ACHN (cell line): ENCODE measurements around the gene PNPLA1.

Source experiments
- DNase-seq: peaks from one replicate; pipeline ENCODE4 v3.0.0-alpha.2; 2015
- in situ Hi-C: cut with HindIII; loops from 2 replicates; pipeline ENCODE4 v1.10.0; 2017; ENCODE audit warnings: low sequenced_read_pairs, low pct_ligation_motif_present, low pct_unique_long_range_greater_than_20kb

The PNPLA1 gene

GRCh38 chr6:36244641-36245280 is 25.1 kb upstream of the PNPLA1 start:
- in situ Hi-C loops = no loop called here
- DNase-seq = peak; percentile 1

GRCh38 chr6:36245572-36246061 is 24.2 kb upstream of the PNPLA1 start:
- in situ Hi-C loops = no loop called here
- DNase-seq = no peak

DNA sequence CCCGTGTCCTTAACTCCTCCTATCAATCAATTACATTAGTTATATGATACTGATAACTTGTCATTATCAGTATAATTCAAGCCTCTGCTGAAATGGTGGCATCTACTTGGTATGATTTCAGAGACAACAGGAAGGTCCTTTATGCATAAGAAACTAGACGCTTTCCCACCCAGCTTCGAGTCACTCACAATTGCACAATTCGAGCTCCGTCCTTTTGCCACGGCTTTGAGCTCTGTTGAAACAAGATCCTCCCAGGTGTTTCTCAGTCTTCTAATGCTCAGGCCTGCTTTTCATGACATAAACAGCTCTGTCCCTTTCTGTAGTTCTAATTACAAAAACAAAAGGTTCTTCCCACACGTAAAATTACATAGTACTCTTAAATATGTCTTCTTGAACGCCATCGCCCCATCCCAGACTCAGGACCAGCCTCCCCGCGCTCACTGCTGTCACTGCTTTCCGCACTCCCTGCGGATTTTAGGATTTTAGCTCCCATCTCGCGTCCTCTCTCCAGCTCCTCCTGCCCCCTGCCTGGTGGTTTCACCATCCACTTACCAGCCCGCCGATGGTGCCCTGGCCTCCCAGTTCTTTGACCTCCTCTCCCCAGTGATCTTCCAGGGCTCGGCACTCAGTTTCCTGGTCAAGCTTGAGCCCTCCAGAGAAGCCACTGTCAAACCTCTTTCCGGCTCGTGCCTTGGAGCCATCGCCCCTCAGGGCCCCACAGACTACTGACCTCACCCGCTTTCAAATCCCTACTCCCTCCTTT is 23.2 kb upstream of the PNPLA1 start:
- DNase-seq = no peak
- in situ Hi-C loops = no loop called here

DNA sequence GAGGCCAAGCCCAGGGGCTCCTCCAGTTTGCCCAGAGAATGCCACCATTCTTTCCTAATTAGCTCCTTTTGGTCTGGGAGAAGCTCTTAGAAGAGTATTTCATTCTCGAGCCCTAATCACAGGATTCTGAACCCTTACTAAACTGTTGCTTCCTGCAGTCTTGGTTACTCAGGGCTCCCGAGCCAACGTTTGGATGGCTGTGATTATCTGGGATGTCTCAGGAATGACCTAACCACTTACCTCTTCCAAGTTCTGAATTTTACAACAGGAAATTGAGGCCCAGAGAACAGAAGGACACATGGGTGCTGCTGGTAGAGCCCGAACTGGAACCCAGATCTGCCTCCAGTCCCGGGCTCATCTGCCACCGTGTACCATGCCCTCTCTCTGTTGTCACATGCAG is 22.2 kb upstream of the PNPLA1 start:
- DNase-seq = no peak

DNA sequence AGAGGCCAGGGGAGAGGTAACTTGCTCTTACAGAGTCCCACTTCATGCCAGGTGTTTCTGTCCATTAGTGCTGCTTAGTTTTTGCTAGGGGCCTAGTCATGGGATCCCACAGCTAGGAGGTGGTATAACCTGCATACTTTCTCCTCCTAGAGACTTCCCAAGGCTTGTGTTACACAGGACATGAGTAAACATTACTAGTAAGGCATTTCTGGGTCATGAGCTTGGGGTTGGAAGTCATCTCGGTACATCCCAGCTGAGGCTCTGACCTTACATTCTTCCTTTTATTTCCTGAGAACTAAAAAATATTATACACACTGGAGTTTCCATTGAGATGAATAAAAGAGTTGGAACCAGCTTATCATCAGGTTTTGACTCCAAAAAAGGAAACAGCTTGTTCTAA is 20.9 kb upstream of the PNPLA1 start:
- in situ Hi-C loops = no loop called here
- no peak for DNase-seq

More for the DNA sequence above, 22.2 kb upstream of the PNPLA1 start:
- in situ Hi-C loops = no loop called here

DNA sequence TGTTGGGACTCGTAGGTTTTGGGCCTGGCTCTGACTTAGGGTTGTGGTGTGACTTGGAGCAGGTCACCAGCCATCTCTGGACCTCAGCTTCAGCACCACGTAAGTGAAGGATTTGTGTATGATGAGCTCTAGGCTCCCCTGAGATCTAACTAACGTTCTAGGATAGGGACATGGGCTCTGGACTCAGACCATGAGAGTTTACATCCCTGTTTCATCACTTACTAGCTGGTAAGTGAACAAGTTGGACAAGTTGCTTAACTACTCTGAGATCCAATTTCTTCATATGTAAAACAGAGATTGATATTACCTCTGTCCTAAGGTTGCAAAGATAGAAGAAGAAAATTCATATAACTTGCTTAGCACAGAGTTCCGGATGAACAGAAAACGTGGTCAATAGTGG is 20.3 kb upstream of the PNPLA1 start:
- in situ Hi-C loops = no loop called here
- no peak for DNase-seq

DNA sequence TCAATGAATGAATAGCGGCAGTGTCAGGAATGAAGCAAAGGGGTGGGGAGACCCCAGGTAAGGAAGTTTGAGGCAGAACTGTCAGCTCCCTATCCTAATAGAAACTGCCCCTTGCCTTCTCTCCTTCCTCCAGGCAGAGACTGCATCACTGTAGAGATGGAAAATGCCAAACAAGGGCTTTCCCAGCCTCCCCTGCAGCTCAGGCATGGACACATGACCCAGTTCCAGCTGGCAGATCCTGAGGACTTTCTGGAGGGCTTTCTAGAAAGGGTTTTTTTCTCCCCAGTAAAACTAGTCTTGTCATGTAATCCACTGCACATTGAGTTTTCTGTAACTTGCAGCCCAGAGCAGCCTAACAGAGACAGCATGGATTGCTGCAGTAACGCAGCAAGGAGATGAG is 17.9 kb upstream of the PNPLA1 start:
- in situ Hi-C loops = no loop called here

DNA sequence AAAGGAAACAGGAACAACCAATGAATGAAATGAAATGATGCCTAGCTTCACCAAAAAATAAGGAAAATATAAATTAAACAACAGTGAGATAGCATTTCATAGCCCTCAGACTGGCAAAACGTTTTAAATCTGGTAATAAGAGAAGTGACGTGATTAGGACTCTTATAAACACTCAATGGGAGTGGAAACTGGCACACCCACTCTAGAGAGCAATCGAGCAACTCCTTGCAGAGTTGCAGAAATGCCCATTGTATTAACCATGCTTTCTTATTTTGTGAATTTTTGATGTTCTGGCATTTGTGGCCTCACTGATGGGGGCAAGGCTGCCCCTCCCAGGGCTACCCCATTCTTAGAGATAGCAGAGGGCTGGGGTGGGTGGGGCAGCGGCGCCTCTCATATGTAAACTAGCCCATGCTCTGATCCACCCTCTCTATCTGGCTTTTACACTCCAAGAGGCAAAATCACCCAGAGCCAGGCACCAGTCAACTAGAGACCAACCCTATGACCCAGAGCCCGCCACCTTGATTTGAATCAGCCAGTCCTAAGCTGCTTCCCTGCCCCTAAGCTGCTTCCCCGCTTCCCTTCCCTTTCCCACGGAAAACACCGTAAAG is 6.4 kb upstream of the PNPLA1 start:
- DNase-seq = no peak
- in situ Hi-C loops = no loop called here

More for the DNA sequence above, 17.9 kb upstream of the PNPLA1 start:
- no peak for DNase-seq

GRCh38 chr6:36265744-36266143 is 4.1 kb upstream of the PNPLA1 start:
- in situ Hi-C loops = no loop called here
- DNase-seq = no peak

GRCh38 chr6:36266913-36267644 is 2.8 kb upstream of the PNPLA1 start:
- in situ Hi-C loops = no loop called here
- no peak for DNase-seq

DNA sequence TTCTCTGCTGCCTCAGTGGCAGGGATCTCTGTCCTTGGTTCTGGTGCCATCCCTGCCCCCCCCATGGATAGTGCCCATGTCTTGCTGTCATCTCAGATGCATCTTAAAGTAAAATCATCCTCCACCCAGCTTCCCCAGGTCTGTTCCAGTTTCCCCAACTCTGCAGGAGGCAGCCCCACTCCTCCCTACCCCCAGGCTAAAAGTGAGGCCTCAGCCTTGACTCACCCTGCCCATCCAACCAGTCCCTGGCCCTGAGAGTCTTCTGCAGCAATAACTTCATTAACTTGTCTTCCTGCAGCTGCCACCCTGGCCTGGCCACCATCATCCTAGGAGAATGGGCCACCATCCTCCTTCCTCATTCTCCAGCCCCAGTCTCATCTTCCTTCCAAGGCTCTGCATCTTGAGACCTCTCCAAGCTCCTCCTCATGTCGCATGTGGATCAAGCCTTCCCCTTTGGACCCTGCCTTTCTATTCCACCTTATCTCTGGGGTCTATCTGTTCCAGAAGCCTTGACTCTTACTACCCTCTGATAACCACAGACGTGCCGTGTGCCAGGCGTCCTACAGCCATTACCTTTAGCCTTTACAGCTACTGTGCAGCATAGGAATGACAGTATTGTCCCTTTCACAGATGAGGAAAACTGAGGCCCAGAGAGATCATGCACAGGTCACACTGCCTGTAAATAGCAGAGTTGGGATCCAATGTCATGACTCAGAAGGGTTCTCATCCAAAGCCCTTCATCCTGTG is 2.0 kb upstream of the PNPLA1 start:
- DNase-seq = no peak
- in situ Hi-C loops = no loop called here

GRCh38 chr6:36268478-36269275 is 1.2 kb upstream of the PNPLA1 start:
- in situ Hi-C loops = no loop called here
- no peak for DNase-seq

GRCh38 chr6:36272234-36272633 is 2.4 kb downstream of the PNPLA1 start:
- in situ Hi-C loops = no loop called here
- DNase-seq = no peak

DNA sequence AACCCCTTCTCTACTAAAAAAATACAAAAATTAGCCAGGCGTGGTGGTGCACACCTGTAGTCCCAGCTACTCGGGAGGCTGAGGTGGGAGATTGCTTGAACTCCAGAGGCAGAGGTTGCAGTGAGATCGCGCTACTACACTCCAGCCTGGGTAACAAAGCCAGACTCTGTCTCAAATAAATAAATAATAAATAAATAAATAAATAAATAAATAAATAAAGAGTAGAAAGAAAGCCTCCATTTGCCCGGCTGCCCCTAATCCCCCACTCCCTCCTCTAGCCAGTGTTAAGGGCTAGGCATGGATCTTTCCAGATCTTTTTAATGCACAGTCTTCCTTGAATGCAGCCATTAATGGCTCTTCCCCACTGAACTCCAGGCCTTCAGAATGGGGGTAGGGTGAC is 3.2 kb downstream of the PNPLA1 start:
- in situ Hi-C loops = no loop called here
- DNase-seq = no peak

DNA sequence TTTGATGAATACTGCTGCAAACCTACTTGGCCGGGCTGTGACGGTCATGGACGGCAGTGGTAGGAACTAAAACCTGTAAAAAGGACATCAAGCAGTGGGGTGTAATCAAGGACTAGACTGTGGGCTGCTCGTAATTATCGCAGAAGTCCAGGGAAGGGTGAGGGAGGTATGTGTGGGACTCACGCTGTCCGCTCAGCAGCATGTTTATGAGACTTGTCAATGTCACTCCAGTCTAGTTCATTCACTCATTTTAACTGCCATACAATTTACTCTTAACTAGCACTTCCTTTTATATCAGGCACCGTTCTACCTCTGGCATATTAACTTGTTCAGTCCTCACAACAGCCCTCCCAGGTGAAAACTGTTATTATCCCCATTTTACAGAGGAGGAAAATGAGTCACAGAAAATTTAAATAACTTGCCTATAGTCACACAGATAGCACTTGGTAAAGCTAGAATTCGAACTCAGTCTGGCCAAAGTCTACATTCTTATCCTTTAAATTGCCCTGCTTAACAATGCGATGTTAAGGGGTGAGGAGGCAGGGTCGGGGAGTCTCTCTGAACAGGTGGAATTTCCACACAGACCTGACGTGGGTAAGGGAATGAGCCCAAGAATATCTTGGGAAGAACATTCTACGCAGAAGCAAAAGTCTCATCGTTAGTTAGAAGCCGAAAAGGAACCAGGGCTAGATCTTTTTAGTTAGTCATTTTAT is 4.1 kb downstream of the PNPLA1 start:
- in situ Hi-C loops = no loop called here

GRCh38 chr6:36276581-36277536 is 7.0 kb downstream of the PNPLA1 start:
- in situ Hi-C loops = no loop called here

More for the DNA sequence above, 4.1 kb downstream of the PNPLA1 start:
- DNase-seq = no peak

More at GRCh38 chr6:36276581-36277536, 7.0 kb downstream of the PNPLA1 start:
- no peak for DNase-seq
